Left lung (tissue), 10 donors: ENCODE measurements around the gene HNRNPF. TPM values are rescaled to one million over a fixed set of nuclear protein-coding genes. Genes with fewer than 3 reads are reported as not detected.

Source experiments
- ATAC-seq: fragments of 200-7000 bp; cut with Tn5 transposase; one replicate; pipeline ENCODE4 v1.9.1; 2020; ENCODE audit warnings: moderate library complexity
- DNase-seq, 4 donors: peaks; one replicate each; pipeline ENCODE4 v3.0.0-alpha.2; 2013 to 2020
- H3K27ac ChIP-seq, 2 donors: fragments of 200-600 bp; sonication (generic) in 1 of 2; one replicate each; pipeline versions ENCODE4 v1.5.0 to v1.8.0; 2020 to 2021
- H3K27me3 ChIP-seq, 2 donors: fragments of 200-600 bp; sonication (generic) in 1 of 2; one replicate each; pipeline versions ENCODE4 v1.5.0 to v1.8.0; 2020 to 2021
- H3K36me3 ChIP-seq, 2 donors: fragments of 200-600 bp; sonication (generic) in 1 of 2; one replicate each; pipeline versions ENCODE4 v1.5.0 to v1.8.0; 2020 to 2021
- H3K4me1 ChIP-seq, 2 donors: fragments of 200-600 bp; one replicate each; pipeline ENCODE4 v1.8.0; 2021
- H3K4me3 ChIP-seq, 2 donors: fragments of 200-600 bp; sonication (generic) in 1 of 2; one replicate each; pipeline versions ENCODE4 v1.5.0 to v1.8.0; 2020 to 2021; ENCODE audit warnings: mild to moderate bottlenecking in 1 of 2
- H3K9me3 ChIP-seq, 2 donors: fragments of 200-600 bp; sonication (generic) in 1 of 2; one replicate each; pipeline versions ENCODE4 v1.5.0 to v1.8.0; 2020 to 2021
- intact Hi-C, 2 donors: fragments of 100-400 bp; cut with DNase I; formaldehyde crosslinking; loops; one replicate each; pipeline versions ENCODE4 v1.11.2 to v1.14.2; 2022
- polyA plus RNA-seq, 6 donors: library from polyadenylated mRNA; unstranded; fragments of 120-200 nt; gene quantifications; one replicate each; pipeline ENCODE4 v1.2.1, GENCODE V29; 2013; ENCODE audit not compliant: insufficient read length in 6 of 6
- total RNA-seq, 2 donors: library from RNA; stranded (reverse); fragmentation: NEBNext Ultra II Directional; extraction: Animal tissue kit (Norgen Biotek cat#: 25700); gene quantifications; one replicate each; pipeline ENCODE4 v1.2.1, GENCODE V29; 2021
- TF ChIP-seq, protein P1 (sequence below), 2 donors: fragments of 200-600 bp; sonication (generic) in 1 of 2; IDR thresholded peaks; one replicate each; pipeline versions ENCODE4 v1.5.0 to v1.8.0; 2021; ENCODE audit warnings: antibody characterized with exemption in 2 of 2
- donor health status: DM: no; HTN: yes; CAD: no.
- donor health status: DM: no; HTN: no; CAD: no.

The HNRNPF gene
- total and polyA plus RNA-seq, 8 donors = 161 to 230 (median 175) TPM

DNA sequence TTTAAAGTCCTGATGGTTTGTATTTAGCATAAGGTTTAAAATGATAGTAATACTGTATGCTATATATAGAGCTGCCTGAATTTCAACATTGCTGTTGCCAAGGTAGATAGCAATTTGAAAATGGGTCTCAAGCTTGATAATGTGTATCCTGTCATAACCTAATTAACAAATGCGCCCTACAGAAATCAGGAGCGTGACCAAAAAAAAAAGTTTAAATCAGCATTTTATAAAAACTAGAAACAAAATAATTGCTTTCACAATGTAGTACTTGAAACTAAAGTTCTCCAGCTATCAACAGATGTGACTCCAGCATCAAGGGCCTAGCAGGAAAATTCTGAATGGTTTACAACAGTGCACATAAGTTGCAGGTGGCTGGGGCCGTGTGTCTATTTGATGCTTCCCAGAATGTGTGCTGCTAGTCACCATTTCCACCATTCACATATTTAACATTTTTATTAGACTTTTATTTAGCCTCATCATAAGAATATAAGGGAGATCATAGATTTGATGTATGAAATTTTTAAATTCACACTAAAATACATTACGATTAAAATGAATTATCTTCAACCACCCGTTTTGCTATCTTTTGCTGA is 23.5 kb downstream of the HNRNPF start:
- DNase-seq (no peak), ATAC-seq (no peak)
- TF ChIP-seq, protein P1, sequence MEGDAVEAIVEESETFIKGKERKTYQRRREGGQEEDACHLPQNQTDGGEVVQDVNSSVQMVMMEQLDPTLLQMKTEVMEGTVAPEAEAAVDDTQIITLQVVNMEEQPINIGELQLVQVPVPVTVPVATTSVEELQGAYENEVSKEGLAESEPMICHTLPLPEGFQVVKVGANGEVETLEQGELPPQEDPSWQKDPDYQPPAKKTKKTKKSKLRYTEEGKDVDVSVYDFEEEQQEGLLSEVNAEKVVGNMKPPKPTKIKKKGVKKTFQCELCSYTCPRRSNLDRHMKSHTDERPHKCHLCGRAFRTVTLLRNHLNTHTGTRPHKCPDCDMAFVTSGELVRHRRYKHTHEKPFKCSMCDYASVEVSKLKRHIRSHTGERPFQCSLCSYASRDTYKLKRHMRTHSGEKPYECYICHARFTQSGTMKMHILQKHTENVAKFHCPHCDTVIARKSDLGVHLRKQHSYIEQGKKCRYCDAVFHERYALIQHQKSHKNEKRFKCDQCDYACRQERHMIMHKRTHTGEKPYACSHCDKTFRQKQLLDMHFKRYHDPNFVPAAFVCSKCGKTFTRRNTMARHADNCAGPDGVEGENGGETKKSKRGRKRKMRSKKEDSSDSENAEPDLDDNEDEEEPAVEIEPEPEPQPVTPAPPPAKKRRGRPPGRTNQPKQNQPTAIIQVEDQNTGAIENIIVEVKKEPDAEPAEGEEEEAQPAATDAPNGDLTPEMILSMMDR (IDR thresholded peaks at IDR 0.05) = no peak
- intact Hi-C loops = no loop called here
- Histone ChIP-seq H3K27ac (no peak overlapping the region), H3K4me1 (peaks cover 0 to 7% of the 10 kb centered on the region in 2 donors), H3K4me3 (no peak overlapping the region), H3K36me3 (peaks cover 11 to 63% of the 10 kb centered on the region in 2 donors), H3K27me3 (no peaks in the 10 kb centered on the region), H3K9me3 (no peaks in the 10 kb centered on the region)

DNA sequence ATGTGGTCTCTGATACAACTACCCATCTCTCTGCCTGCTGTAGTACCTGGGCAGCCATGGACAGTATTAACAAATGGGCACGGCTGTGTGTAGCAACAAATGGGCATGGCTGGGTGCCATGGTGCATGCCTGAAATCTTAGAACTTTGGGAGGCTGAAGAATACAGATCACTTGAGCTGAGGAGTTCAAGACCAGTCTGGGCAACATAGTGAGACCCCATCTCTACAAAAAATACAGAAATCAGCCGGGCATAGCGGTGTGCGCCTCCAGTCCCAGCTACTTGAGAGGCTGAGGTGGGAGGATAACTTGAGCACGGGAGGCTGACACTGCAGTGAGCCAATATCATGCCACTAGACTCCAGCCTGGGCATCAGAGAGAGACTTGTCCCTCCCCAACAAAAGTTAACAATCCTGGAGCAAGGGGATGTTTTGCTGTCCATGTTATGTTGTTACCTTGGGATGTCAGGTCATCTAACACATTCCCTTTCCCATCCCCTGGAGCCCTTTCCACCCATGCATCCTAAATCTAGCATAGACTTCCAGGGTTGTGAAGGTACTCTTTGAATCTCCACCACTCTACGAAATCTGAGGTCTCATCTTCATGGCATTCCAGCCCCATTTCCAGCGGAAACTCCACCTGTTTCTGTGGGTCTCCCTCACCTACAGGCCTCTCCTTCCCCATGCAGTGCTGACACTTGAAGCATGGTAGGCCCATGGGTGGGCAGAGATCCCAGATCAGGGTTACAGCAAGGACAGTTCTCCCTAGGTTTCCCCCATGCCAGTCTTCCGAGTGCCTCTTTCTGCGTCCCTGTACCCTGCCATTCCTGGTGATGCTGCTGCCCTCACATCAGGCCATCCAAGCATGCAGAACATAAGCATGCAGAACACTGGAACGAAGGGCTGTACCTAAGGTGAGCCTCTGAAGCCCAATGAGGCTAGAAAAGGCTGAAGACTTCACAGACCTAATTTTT is 24.4 kb downstream of the HNRNPF start:
- H3K9me3 ChIP-seq = no peaks in the 10 kb centered on the region
- no peak overlapping the region for H3K27ac ChIP-seq
- TF ChIP-seq, protein P1 (IDR thresholded peaks at IDR 0.05) = no peak
- ATAC-seq = no peak
- DNase-seq = peak in 1 of 4 donors; percentile 15
- H3K27me3 ChIP-seq = no peaks in the 10 kb centered on the region
- intact Hi-C loops = no loop called here
- no peak overlapping the region for H3K4me3 ChIP-seq
- peaks cover 11 to 53% of the 10 kb centered on the region in 2 donors for H3K36me3 ChIP-seq
- peaks cover 0 to 4% of the 10 kb centered on the region in 2 donors for H3K4me1 ChIP-seq

DNA sequence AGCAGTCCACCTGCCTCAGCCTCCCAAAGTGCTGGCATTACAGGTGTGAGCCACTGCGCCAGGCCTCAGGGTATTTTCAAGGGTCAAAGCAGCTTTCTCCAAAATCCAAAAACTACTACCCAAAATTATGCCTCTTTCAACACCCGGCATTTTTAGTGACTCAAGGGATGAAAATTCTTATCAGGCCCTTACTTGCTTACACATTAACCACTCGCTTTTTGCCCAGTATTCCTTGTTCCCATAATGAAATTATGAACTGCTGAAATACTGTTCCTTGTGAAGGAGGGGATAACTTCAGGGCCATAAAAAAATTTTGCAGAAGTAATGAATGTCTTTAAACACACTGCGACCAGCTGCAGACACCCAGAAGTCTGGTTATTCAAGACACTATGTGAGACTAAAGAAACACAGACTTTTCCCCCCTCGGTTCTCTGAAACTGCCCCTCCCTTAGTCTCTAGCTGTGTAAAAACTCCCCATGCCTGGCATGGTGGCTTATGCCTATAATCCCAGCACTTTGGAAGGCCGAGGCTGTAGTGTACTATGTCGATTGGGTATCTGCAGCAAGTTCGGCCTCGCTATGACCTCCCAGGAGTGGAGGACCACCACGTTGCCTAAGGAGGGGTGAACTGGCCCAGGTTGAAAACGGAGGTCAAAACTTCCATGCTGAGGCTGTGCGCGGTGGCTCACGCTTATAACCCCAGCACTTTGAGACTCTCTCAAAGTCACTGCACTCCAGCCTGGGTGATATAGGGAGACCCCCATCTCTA is 25.6 kb downstream of the HNRNPF start:
- no peak overlapping the region for H3K27ac ChIP-seq
- intact Hi-C loops = no loop called here
- H3K36me3 ChIP-seq = peaks cover 11 to 42% of the 10 kb centered on the region in 2 donors
- ATAC-seq (peak; percentile 31), DNase-seq (peak in 1 of 4 donors; percentile 20)
- no peak overlapping the region for H3K4me3 ChIP-seq
- no peaks in the 10 kb centered on the region for H3K27me3 ChIP-seq
- H3K4me1 ChIP-seq = no peaks in the 10 kb centered on the region
- TF ChIP-seq, protein P1 (IDR thresholded peaks at IDR 0.05) = no peak
- no peaks in the 10 kb centered on the region for H3K9me3 ChIP-seq

DNA sequence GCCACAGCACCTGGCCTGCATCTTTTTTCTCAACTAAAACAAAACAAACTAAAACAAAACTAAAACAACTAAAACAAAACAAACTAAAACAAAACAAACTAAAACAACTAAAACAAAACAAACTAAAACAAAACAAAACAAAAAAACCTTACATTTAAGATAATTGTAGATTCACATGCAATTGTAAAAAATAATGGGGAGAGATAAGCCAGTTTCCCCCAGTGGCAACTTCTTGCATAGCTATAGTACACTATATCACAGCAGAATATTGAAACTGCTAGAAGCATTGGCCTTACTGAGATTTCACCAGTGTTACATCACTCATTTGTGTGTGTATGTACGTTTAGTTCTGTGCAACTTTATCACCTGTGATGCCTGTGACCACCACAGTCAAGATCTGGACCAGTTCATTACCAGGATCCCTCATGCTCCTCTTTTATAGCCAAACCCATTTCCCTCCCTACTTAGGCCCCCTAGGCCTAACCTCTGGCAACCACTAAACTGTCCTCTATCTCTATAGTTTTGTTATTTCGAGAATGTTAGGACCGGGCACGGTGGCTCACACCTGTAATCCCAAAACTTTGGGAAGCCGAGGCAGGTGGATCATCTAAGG is 28.3 kb downstream of the HNRNPF start:
- no peak for ATAC-seq
- Histone ChIP-seq H3K27ac (no peak overlapping the region), H3K4me3 (no peak overlapping the region), H3K9me3 (no peaks in the 10 kb centered on the region), H3K4me1 (no peaks in the 10 kb centered on the region), H3K27me3 (no peaks in the 10 kb centered on the region), H3K36me3 (peaks cover 0 to 15% of the 10 kb centered on the region in 2 donors)
- no peak for DNase-seq
- TF ChIP-seq, protein P1 (IDR thresholded peaks at IDR 0.05) = no peak
- intact Hi-C loops = no loop called here
